ENCODE measurements around the gene ZNF550. TPM values are rescaled to one million over a fixed set of nuclear protein-coding genes. Genes with fewer than 3 reads are reported as not detected.

ZNF550 gene
- total and polyA plus RNA-seq, 7 experiments from 2014 or later = 8.6 to 56.2 (median 17.7) TPM

- ATAC-seq (no peak), DNase-seq (no peak)
- intact Hi-C loops (cut with micrococcal nuclease) = loop anchor here (10.0 kb wide), 3 partner anchors 244 to 1256 kb away; partner anchors contain the start of genes ZNF329 (in 1 of the 2), ZNF552 (in 1 of the 2) and ZSCAN5A (in 1 of the 2)
- H3K4me3 Mint-ChIP-seq = no peak overlapping the region
- H3K36me3 ChIP-seq (ENCODE audit: control insufficient read depth in 2 of 3, insufficient read depth in 3 of 3, low read length in 3 of 3) = peaks cover 16 to 47% (median 33%) of the 10 kb centered on the region in 3 experiments
- CTCF ChIA-PET = no interaction called here
- POLR2A ChIA-PET = interaction anchor here (1.0 kb wide), 1 partner anchor 9 kb away, joined by 3 read pairs; no protein-coding TSS in a partner anchor
- no peaks in the 10 kb centered on the region for H3K27me3 Mint-ChIP-seq
- H3K4me1 Mint-ChIP-seq = peaks cover 0 to 2% (median 0%) of the 10 kb centered on the region in 7 donors
- H3K9me3 Mint-ChIP-seq = peaks cover 12 to 100% (median 72%) of the 10 kb centered on the region in 11 donors
- no peak overlapping the region for H3K4me3 ChIP-seq (ENCODE audit: low read length)
- H3K4me1 ChIP-seq (ENCODE audit: control insufficient read depth in 2 of 2, insufficient read depth in 2 of 2, low read length in 2 of 2) = no peaks in the 10 kb centered on the region
- H3K27ac ChIP-seq (ENCODE audit: low read depth, low read length) = no peak overlapping the region
- no peaks in the 10 kb centered on the region for H3K27me3 ChIP-seq (ENCODE audit: control insufficient read depth in 2 of 2, insufficient read depth in 2 of 2, low read length in 2 of 2)
- peaks cover 32 to 98% (median 71%) of the 10 kb centered on the region in 3 experiments for H3K9me3 ChIP-seq (ENCODE audit: control insufficient read depth in 2 of 3, low read length in 3 of 3)
- H3K27ac Mint-ChIP-seq = no peak overlapping the region
- H3K36me3 Mint-ChIP-seq = peaks cover 40 to 61% (median 47%) of the 10 kb centered on the region in 5 donors
Measured at GRCh38 chr19:57570707-57571106, 11.0 kb upstream of the ZNF550 start.

- H3K36me3 Mint-ChIP-seq = peaks cover 5 to 28% (median 26%) of the 10 kb centered on the region in 5 donors
- H3K27ac Mint-ChIP-seq = no peak overlapping the region
- no peaks in the 10 kb centered on the region for H3K27me3 ChIP-seq (ENCODE audit: control insufficient read depth in 2 of 2, insufficient read depth in 2 of 2, low read length in 2 of 2)
- DNase-seq (no peak), ATAC-seq (no peak)
- POLR2A ChIA-PET = interaction anchor here (0.7 kb wide), 1 partner anchor 12 kb away, joined by 3 read pairs; the partner anchor contains the start of gene ZNF416
- H3K27me3 Mint-ChIP-seq = peaks cover 0 to 8% (median 4%) of the 10 kb centered on the region in 5 donors
- no peak overlapping the region for H3K4me3 Mint-ChIP-seq
- no peaks in the 10 kb centered on the region for H3K4me1 ChIP-seq (ENCODE audit: control insufficient read depth in 2 of 2, insufficient read depth in 2 of 2, low read length in 2 of 2)
- no peaks in the 10 kb centered on the region for H3K4me1 Mint-ChIP-seq
- peaks cover 0 to 6% (median 0%) of the 10 kb centered on the region in 3 experiments for H3K36me3 ChIP-seq (ENCODE audit: control insufficient read depth in 2 of 3, insufficient read depth in 3 of 3, low read length in 3 of 3)
- peaks cover 19 to 81% (median 35%) of the 10 kb centered on the region in 3 experiments for H3K9me3 ChIP-seq (ENCODE audit: control insufficient read depth in 2 of 3, low read length in 3 of 3)
- intact Hi-C loops (cut with micrococcal nuclease) = no loop called here
- H3K27ac ChIP-seq (ENCODE audit: low read depth, low read length) = no peak overlapping the region
- no peak overlapping the region for H3K4me3 ChIP-seq (ENCODE audit: low read length)
- H3K9me3 Mint-ChIP-seq = peaks cover 20 to 100% (median 59%) of the 10 kb centered on the region in 11 donors
- CTCF ChIA-PET = no interaction called here
Measured at GRCh38 chr19:57566396-57567265, 7.0 kb upstream of the ZNF550 start.

- ChIA-PET POLR2A (no interaction called here), CTCF (no interaction called here)
- Mint-ChIP-seq H3K4me1 (peaks cover 9 to 24% (median 19%) of the 10 kb centered on the region in 7 donors), H3K27ac (no peak overlapping the region), H3K27me3 (peaks cover 0 to 16% (median 4%) of the 10 kb centered on the region in 5 donors), H3K36me3 (peaks cover 9 to 33% (median 28%) of the 10 kb centered on the region in 5 donors), H3K9me3 (peaks cover 14 to 89% (median 52%) of the 10 kb centered on the region in 11 donors), H3K4me3 (no peak overlapping the region)
- H3K36me3 ChIP-seq (ENCODE audit: control insufficient read depth in 2 of 3, insufficient read depth in 3 of 3, low read length in 3 of 3) = peaks cover 0 to 6% (median 0%) of the 10 kb centered on the region in 3 experiments
- peaks cover 10 to 11% of the 10 kb centered on the region in 2 donors for H3K4me1 ChIP-seq (ENCODE audit: control insufficient read depth in 2 of 2, insufficient read depth in 2 of 2, low read length in 2 of 2)
- H3K4me3 ChIP-seq (ENCODE audit: low read length) = no peak overlapping the region
- intact Hi-C loops (cut with micrococcal nuclease) = no loop called here
- H3K9me3 ChIP-seq (ENCODE audit: control insufficient read depth in 2 of 3, low read length in 3 of 3) = peaks cover 10 to 50% (median 15%) of the 10 kb centered on the region in 3 experiments
- no peak overlapping the region for H3K27ac ChIP-seq (ENCODE audit: low read depth, low read length)
- DNase-seq (no peak), ATAC-seq (no peak)
- H3K27me3 ChIP-seq (ENCODE audit: control insufficient read depth in 2 of 2, insufficient read depth in 2 of 2, low read length in 2 of 2) = no peaks in the 10 kb centered on the region
Measured at GRCh38 chr19:57563547-57563946, 3.9 kb upstream of the ZNF550 start.

- Histone ChIP-seq H3K4me3 (ENCODE audit: low read length) (peak overlapping the region; percentile 89), H3K4me1 (ENCODE audit: control insufficient read depth in 2 of 2, insufficient read depth in 2 of 2, low read length in 2 of 2) (peaks cover 16 to 19% of the 10 kb centered on the region in 2 donors), H3K27me3 (ENCODE audit: control insufficient read depth in 2 of 2, insufficient read depth in 2 of 2, low read length in 2 of 2) (no peaks in the 10 kb centered on the region), H3K27ac (ENCODE audit: low read depth, low read length) (peak overlapping the region; percentile 82), H3K9me3 (ENCODE audit: control insufficient read depth in 2 of 3, low read length in 3 of 3) (peaks cover 0 to 27% (median 2%) of the 10 kb centered on the region in 3 experiments), H3K36me3 (ENCODE audit: control insufficient read depth in 2 of 3, insufficient read depth in 3 of 3, low read length in 3 of 3) (peaks cover 0 to 21% (median 12%) of the 10 kb centered on the region in 3 experiments)
- ChIA-PET CTCF (no interaction called here), POLR2A (interaction anchor here (1.5 kb wide), 1 partner anchor 443 kb away, joined by 3 read pairs; the partner anchor contains the start of gene ZNF606)
- intact Hi-C loops (cut with micrococcal nuclease) = no loop called here
- Mint-ChIP-seq H3K27me3 (peaks cover 0 to 16% (median 4%) of the 10 kb centered on the region in 5 donors), H3K9me3 (peaks cover 9 to 85% (median 38%) of the 10 kb centered on the region in 11 donors), H3K36me3 (peaks cover 24 to 51% (median 37%) of the 10 kb centered on the region in 5 donors), H3K4me3 (peak overlapping the region; percentile 87 to 99 (median 98)), H3K4me1 (peaks cover 21 to 45% (median 33%) of the 10 kb centered on the region in 7 donors), H3K27ac (peak overlapping the region; percentile 81 to 96 (median 91))
- no peak for DNase-seq
- no peak for ATAC-seq
Measured at GRCh38 chr19:57560049-57560491, 407 bp upstream of the ZNF550 start.

- intact Hi-C loops (cut with micrococcal nuclease) = loop anchor here (1.0 to 2.0 kb wide), 14 partner anchors 19 to 443 kb away; partner anchors contain the start of genes ZNF134 (in 2 of the 2), ZNF416 (in 2 of the 2), ZNF419 (in 2 of the 2) and ZNF549 (in 2 of the 2)
- peaks cover 9 to 85% (median 39%) of the 10 kb centered on the region in 11 donors for H3K9me3 Mint-ChIP-seq
- Histone ChIP-seq H3K36me3 (ENCODE audit: control insufficient read depth in 2 of 3, insufficient read depth in 3 of 3, low read length in 3 of 3) (peaks cover 0 to 32% (median 23%) of the 10 kb centered on the region in 3 experiments), H3K4me3 (ENCODE audit: low read length) (peak overlapping the region; percentile 89), H3K4me1 (ENCODE audit: control insufficient read depth in 2 of 2, insufficient read depth in 2 of 2, low read length in 2 of 2) (peaks cover 16 to 19% of the 10 kb centered on the region in 2 donors), H3K27ac (ENCODE audit: low read depth, low read length) (peak overlapping the region; percentile 82), H3K9me3 (ENCODE audit: control insufficient read depth in 2 of 3, low read length in 3 of 3) (peaks cover 0 to 26% (median 11%) of the 10 kb centered on the region in 3 experiments), H3K27me3 (ENCODE audit: control insufficient read depth in 2 of 2, insufficient read depth in 2 of 2, low read length in 2 of 2) (no peaks in the 10 kb centered on the region)
- ChIA-PET CTCF (no interaction called here), POLR2A (interaction anchor here (0.8 to 1.5 kb wide), 5 partner anchors 13 to 175 kb away, joined by 3 to 4 read pairs (median 3); partner anchors contain the start of gene ZNF549)
- H3K4me1 Mint-ChIP-seq = peaks cover 21 to 45% (median 33%) of the 10 kb centered on the region in 7 donors
- ATAC-seq (peak; percentile 14), DNase-seq (peak in 3 of 9 donors; percentile 5 to 19 (median 14))
- H3K27ac Mint-ChIP-seq = peak overlapping the region; percentile 76 to 93 (median 91)
- peaks cover 30 to 61% (median 48%) of the 10 kb centered on the region in 5 donors for H3K36me3 Mint-ChIP-seq
- H3K27me3 Mint-ChIP-seq = peaks cover 0 to 16% (median 4%) of the 10 kb centered on the region in 5 donors
- H3K4me3 Mint-ChIP-seq = peak overlapping the region; percentile 87 to 99 (median 98)
Measured at GRCh38 chr19:57559008-57559403, 657 bp downstream of the ZNF550 start.

GRCh38 chr19:57558525-57558924 lies 1.1 kb downstream of the ZNF550 start:
- ChIA-PET CTCF (no interaction called here), POLR2A (interaction anchor here (0.8 to 1.5 kb wide), 5 partner anchors 13 to 174 kb away, joined by 3 to 4 read pairs (median 3); partner anchors contain the start of gene ZNF549)
- Histone ChIP-seq H3K4me1 (ENCODE audit: control insufficient read depth in 2 of 2, insufficient read depth in 2 of 2, low read length in 2 of 2) (peaks cover 16 to 19% of the 10 kb centered on the region in 2 donors), H3K27me3 (ENCODE audit: control insufficient read depth in 2 of 2, insufficient read depth in 2 of 2, low read length in 2 of 2) (no peaks in the 10 kb centered on the region), H3K4me3 (ENCODE audit: low read length) (peak overlapping the region; percentile 89), H3K27ac (ENCODE audit: low read depth, low read length) (peak overlapping the region; percentile 82), H3K36me3 (ENCODE audit: control insufficient read depth in 2 of 3, insufficient read depth in 3 of 3, low read length in 3 of 3) (peaks cover 0 to 37% (median 28%) of the 10 kb centered on the region in 3 experiments), H3K9me3 (ENCODE audit: control insufficient read depth in 2 of 3, low read length in 3 of 3) (peaks cover 0 to 27% (median 14%) of the 10 kb centered on the region in 3 experiments)
- intact Hi-C loops (cut with micrococcal nuclease) = loop anchor here in 1 of 2 donors (2.0 kb wide), 2 partner anchors 56 to 82 kb away; partner anchors contain the start of genes ZNF134 and ZNF772
- peak overlapping the region; percentile 87 to 99 (median 98) for H3K4me3 Mint-ChIP-seq
- ATAC-seq (no peak), DNase-seq (no peak)
- peak overlapping the region in 8 of 9 donors; percentile 30 to 93 (median 90) for H3K27ac Mint-ChIP-seq
- peaks cover 0 to 16% (median 4%) of the 10 kb centered on the region in 5 donors for H3K27me3 Mint-ChIP-seq
- H3K4me1 Mint-ChIP-seq = peaks cover 21 to 45% (median 33%) of the 10 kb centered on the region in 7 donors
- H3K36me3 Mint-ChIP-seq = peaks cover 30 to 63% (median 52%) of the 10 kb centered on the region in 5 donors
- peaks cover 6 to 85% (median 41%) of the 10 kb centered on the region in 11 donors for H3K9me3 Mint-ChIP-seq

Data from naive thymus-derived CD4-positive, alpha-beta T cell (primary cell).